ENCODE data around the gene TNFAIP8L3. TPM values are rescaled to one million over a fixed set of nuclear protein-coding genes. Genes with fewer than 3 reads are reported as not detected.

Gene TNFAIP8L3
- polyA plus RNA-seq, 3 donors = 0.72 to 17.5 (median 3.5) TPM

DNA sequence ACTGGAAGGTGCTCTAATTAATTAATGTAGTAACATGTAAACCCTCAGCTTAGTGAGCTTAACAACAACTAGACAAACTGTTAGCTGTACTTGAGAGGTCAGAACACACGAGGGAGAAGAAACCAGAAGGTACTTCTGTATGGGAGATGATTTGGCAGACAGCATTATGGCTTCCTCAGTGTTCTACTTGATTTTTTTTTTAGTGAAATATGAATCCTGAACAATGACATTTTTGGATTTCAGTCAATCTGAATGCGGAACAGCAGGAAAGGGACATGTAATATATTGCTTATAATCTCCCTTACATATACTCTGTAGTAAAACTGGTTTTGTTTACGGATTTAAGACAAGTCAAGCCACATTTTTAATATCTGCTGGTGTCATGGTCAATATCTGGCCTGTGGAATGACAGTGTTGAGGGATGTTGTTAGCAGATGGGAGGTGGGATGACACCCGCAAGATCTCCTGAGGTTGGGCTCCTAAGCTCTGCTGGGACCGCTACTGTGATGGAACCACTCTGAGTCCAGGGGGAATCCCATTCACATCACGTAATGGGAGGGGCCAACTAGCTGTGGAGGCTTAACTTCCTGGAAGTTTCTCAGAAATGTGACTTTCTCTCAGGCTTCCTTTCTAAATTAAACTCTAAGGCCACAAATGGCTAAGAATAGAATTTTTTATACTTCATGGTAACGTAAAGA lies 18.7 kb downstream of the TNFAIP8L3 start:
- no peak overlapping the region for H3K27ac ChIP-seq (ENCODE audit: low read depth, low read length)
- WGBS, 3 donors = 73 to 77% (median 74%) methylated on average over 7 of the region's 7 CpGs

GRCh38 chr15:51075364-51075763 lies 19.3 kb downstream of the TNFAIP8L3 start:
- 70 to 87% (median 79%) methylated on average over 5 of the region's 5 CpGs for WGBS, 3 donors
- no peak overlapping the region for H3K27ac ChIP-seq (ENCODE audit: low read depth, low read length)

- WGBS, 3 donors = 92 to 96% (median 94%) methylated on average over 5 of the region's 5 CpGs
- no peak overlapping the region for H3K27ac ChIP-seq (ENCODE audit: low read depth, low read length)
Observed at GRCh38 chr15:51074926-51075325, 19.8 kb downstream of the TNFAIP8L3 start.

- no peak overlapping the region for H3K27ac ChIP-seq (ENCODE audit: low read depth, low read length)
- WGBS, 3 donors = 38 to 52% (median 49%) methylated on average over 1 of the region's 1 CpG
Observed at GRCh38 chr15:51071578-51071977, 23.1 kb downstream of the TNFAIP8L3 start.

- no peak overlapping the region for H3K27ac ChIP-seq (ENCODE audit: low read depth, low read length)
Observed at GRCh38 chr15:51069983-51070382, 24.7 kb downstream of the TNFAIP8L3 start.

- no peak overlapping the region for H3K27ac ChIP-seq (ENCODE audit: low read depth, low read length)
- WGBS, 3 donors = 75 to 82% (median 80%) methylated on average over 3 of the region's 3 CpGs
Observed at GRCh38 chr15:51067510-51067909, 27.2 kb downstream of the TNFAIP8L3 start.

- 75 to 86% (median 77%) methylated on average over 1 of the region's 1 CpG for WGBS, 3 donors
- no peak overlapping the region for H3K27ac ChIP-seq (ENCODE audit: low read depth, low read length)
Observed at GRCh38 chr15:51065781-51066180, 28.9 kb downstream of the TNFAIP8L3 start.

DNA sequence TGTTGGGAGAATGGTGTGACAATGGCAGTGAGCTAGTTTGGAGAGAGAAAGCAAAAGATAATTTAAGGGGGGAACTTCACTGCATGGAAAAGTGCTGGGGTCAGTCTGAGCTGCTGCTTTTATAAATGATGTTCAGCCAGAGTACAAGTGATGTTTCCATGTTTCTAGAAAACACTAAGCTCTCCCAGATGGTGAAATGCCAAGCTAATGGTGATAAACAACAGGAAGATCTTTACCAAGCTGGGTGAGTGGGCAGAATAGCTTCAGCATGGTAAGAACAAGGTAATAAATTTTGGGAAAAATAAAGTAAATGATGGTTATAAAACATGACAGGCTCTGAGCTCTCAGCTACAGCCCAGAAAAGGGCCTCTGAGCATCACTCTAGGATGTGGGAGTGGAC lies 29.4 kb downstream of the TNFAIP8L3 start:
- no peak overlapping the region for H3K27ac ChIP-seq (ENCODE audit: low read depth, low read length)

DNA sequence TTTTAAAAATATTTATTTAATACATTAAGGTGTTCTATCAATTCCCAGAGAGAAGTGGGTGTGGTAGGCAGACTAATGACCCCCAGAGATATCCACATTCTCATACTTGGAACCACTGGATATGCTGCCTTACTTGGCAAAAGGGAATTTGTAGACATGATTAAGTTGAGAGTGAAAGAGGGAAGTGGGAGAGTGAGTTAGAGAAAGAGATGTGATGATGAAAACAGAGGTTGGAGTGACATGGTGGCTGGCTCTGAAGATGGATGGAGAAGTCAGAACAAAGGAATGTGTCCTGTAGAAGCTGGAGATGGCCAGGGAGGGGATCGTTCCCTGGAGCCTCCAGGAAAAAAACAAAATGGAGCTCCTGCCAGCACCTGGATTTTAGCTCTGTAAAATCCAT lies 32.0 kb downstream of the TNFAIP8L3 start:
- WGBS, 3 donors = 65 to 83% (median 81%) methylated on average over 1 of the region's 1 CpG

DNA sequence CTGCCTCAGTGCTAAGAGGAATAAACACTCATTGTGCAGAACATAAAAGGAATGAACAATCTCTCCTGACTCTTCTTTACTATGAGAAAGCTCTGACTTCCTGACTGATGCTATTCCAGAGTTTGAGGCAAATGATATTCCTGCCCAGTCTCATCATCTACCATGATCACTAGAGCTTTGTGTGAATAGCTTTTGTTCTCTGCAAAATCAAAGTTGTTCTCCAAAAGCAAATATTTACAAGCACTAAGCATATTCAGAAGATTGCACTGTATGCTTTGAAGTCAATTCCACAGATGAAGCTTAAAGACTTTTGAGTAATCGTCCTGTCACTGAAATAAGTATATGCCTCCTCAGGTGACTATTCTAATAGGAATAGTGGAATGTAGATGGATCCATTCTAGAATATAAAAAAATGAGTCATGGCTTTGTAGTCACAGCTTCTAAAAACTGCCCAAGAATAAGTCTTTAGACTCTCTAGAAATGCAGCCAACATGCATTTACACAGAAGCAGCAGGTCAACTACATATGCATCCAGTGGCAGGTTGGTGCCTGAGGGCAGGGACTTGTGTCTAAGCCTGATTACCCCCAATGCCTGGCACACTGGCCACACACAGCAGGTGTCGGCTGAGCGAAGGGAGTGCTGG lies 34.6 kb downstream of the TNFAIP8L3 start:
- 84 to 94% (median 90%) methylated on average over 3 of the region's 3 CpGs for WGBS, 3 donors
- H3K27ac ChIP-seq (ENCODE audit: low read depth, low read length) = no peak overlapping the region

More for the DNA sequence above, 32.0 kb downstream of the TNFAIP8L3 start:
- H3K27ac ChIP-seq (ENCODE audit: low read depth, low read length) = no peak overlapping the region

- no peak overlapping the region for H3K27ac ChIP-seq (ENCODE audit: low read depth, low read length)
- 90 to 96% (median 95%) methylated on average over 1 of the region's 1 CpG for WGBS, 3 donors
Observed at GRCh38 chr15:51054535-51054934, 40.2 kb downstream of the TNFAIP8L3 start.

DNA sequence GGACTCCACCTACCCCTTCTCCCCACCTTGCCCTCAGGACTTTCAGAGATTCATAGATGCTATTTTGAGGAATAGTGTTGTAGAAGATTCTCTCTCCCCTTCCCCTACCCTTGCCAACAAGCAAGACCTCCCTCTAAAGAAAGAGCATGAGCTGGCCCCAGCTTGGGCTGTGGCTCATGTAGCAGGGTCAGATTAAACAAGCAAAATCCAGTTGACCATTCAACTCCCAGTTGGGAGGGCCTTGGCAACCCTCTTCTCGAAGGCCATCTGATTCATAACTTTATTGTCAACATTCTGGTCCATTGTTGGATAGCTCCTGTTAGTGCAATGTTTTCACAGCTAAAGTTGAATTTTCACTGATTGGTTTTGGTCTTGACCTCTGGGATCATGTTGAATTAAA lies 41.1 kb downstream of the TNFAIP8L3 start:
- WGBS, 3 donors = 65 to 88% (median 86%) methylated on average over 1 of the region's 1 CpG
- no peak overlapping the region for H3K27ac ChIP-seq (ENCODE audit: low read depth, low read length)

DNA sequence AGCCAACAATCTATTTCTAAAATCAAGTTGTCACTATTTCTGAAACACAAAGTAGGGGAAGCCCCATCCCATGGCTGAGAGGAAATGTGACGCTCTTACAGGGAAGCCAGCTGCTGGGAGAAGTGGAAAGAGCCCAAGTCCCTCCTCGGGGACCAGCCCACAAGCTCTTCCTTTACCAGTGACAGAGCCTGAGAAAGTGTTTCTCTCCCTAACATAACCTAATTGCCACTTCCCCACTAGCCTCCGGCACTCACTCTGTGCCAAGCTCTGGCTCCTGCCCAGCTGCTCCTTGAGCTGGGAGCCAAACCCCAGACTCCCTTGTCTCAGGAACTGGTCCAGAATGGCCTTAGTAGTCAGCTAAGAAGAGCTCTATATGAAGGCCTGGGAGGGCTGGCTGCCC lies 42.9 kb downstream of the TNFAIP8L3 start:
- 24 to 63% (median 41%) methylated on average over 3 of the region's 3 CpGs for WGBS, 3 donors
- peak overlapping the region; percentile 12 for H3K27ac ChIP-seq (ENCODE audit: low read depth, low read length)

GRCh38 chr15:51049081-51049480 lies 45.6 kb downstream of the TNFAIP8L3 start:
- H3K27ac ChIP-seq (ENCODE audit: low read depth, low read length) = no peak overlapping the region
- WGBS, 3 donors = 68 to 79% (median 73%) methylated on average over 2 of the region's 2 CpGs

- H3K27ac ChIP-seq (ENCODE audit: low read depth, low read length) = no peak overlapping the region
Observed at GRCh38 chr15:51048308-51048707, 46.4 kb downstream of the TNFAIP8L3 start.

DNA sequence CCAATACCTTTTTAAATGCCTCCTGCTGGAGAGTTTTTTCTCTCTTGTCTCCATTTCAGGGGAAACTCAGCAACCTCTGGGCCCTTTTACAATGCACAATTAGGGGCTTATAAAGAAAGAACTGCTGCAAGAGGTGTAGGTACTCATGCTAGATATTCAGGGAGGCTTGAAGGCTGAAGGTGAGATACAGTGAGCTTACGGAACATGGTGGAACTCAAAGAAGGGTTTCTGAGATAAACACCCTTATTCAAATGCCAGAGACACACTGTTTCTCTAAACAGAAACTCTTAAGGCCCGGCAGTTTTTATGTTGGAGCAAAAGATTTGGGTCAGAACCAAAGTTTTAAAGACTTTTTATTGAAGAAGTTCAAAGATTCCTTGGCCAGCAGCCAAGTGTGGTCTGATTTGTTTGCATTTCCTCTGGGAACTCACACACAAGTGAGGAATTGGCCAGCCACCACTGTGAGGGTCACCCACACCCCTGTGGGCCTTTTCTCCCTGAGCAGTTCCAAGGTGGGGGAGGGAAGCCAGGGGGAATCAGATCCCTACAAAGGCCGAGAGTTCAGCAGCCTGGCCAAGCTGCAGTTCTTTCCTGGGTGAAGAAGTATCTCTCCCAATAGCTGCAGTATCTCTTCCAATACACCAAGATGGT lies 47.8 kb downstream of the TNFAIP8L3 start:
- no peak overlapping the region for H3K27ac ChIP-seq (ENCODE audit: low read depth, low read length)
- 26 to 55% (median 46%) methylated on average over 3 of the region's 3 CpGs for WGBS, 3 donors

DNA sequence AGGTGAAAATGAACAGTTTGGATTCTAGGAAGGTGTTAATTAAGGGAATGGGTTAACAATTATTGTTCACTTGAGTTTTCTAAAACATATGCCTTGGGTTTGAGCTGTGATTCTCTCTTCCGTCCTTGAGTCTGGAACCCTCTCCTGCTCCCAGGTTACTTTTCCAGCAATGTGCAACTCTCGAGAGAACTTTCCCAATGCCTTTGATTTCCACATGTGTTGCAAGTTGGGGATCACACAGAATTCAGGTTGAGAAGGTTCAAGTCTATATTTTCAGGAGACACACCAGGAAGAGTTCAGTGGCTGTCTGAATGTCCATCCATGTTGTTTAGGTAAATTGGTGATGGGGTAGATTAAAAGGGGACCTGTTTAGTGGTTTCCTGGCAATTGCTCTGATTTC lies 48.7 kb downstream of the TNFAIP8L3 start:
- 81 to 96% (median 83%) methylated on average over 2 of the region's 2 CpGs for WGBS, 3 donors
- no peak overlapping the region for H3K27ac ChIP-seq (ENCODE audit: low read depth, low read length)

GRCh38 chr15:51044037-51044727 lies 50.5 kb downstream of the TNFAIP8L3 start:
- no peak overlapping the region for H3K27ac ChIP-seq (ENCODE audit: low read depth, low read length)

GRCh38 chr15:51038974-51039319 lies 55.8 kb downstream of the TNFAIP8L3 start:
- no peak overlapping the region for H3K27ac ChIP-seq (ENCODE audit: low read depth, low read length)
- WGBS, 3 donors = 93 to 100% (median 93%) methylated on average over 2 of the region's 2 CpGs

More at GRCh38 chr15:51044037-51044727, 50.5 kb downstream of the TNFAIP8L3 start:
- 52 to 68% (median 65%) methylated on average over 4 of the region's 4 CpGs for WGBS, 3 donors
